Neutrophil (primary cell): ENCODE results near the gene C11orf65.
"Not testable (repeated sequence)": the region's sequence is repeated elsewhere in the genome, so short reads cannot be mapped to it uniquely, and the experiment has no call there.

Experiments
- H3K27ac ChIP-seq: fragments of 200-600 bp; sonication (generic); 2 replicates; pipeline ENCODE4 v1.5.1; 2016; ENCODE audit warnings: mild to moderate bottlenecking, moderate library complexity
- H3K27me3 ChIP-seq: fragments of 200-600 bp; sonication (generic); 2 replicates; pipeline ENCODE4 v1.6.0; 2016; ENCODE audit warnings: mild to moderate bottlenecking
- H3K36me3 ChIP-seq: fragments of 200-600 bp; sonication (generic); 2 replicates; pipeline ENCODE4 v1.5.1; 2017
- H3K4me1 ChIP-seq, 2 experiments: fragments of 200-600 bp in 1 of 2; sonication (generic) in 1 of 2; 1 replicate in 1 of 2; 2 replicates in 1 of 2; pipeline versions ENCODE4 v1.5.1 to v1.6.1; 2013 to 2016; ENCODE audit warnings: low read depth in 1 of 2, low read length in 1 of 2, mild to moderate bottlenecking in 1 of 2, moderate library complexity in 1 of 2; ENCODE audit not compliant: control insufficient read depth in 1 of 2, insufficient read depth in 1 of 2
- H3K4me3 ChIP-seq, 2 experiments: fragments of 200-600 bp in 1 of 2; sonication (generic) in 1 of 2; 1 replicate in 1 of 2; 2 replicates in 1 of 2; pipeline ENCODE4 v1.5.1; 2013 to 2016; ENCODE audit warnings: low read depth in 1 of 2, low read length in 1 of 2, mild to moderate bottlenecking in 1 of 2, moderate library complexity in 1 of 2
- H3K9me3 ChIP-seq: fragments of 200-600 bp; sonication (generic); 2 replicates; pipeline ENCODE4 v1.5.1; 2016
- CTCF ChIP-seq: fragments of 200-600 bp; sonication (generic); IDR thresholded peaks from 2 replicates; pipeline ENCODE4 v1.5.1; 2016; ENCODE audit warnings: antibody characterized with exemption

The C11orf65 gene

GRCh38 chr11:108403052-108403451 lies 64.3 kb downstream of the C11orf65 start:
- Histone ChIP-seq H3K36me3 (no peaks in the 10 kb centered on the region), H3K27me3 (no peaks in the 10 kb centered on the region), H3K27ac (no peak overlapping the region), H3K9me3 (no peaks in the 10 kb centered on the region), H3K4me1 (no peaks in the 10 kb centered on the region), H3K4me3 (no peak overlapping the region)
- no peak for TF ChIP-seq CTCF

GRCh38 chr11:108402241-108402640 lies 65.1 kb downstream of the C11orf65 start:
- no peak overlapping the region for H3K4me3 ChIP-seq
- no peaks in the 10 kb centered on the region for H3K4me1 ChIP-seq
- no peak overlapping the region for H3K27ac ChIP-seq
- no peaks in the 10 kb centered on the region for H3K27me3 ChIP-seq
- no peak for TF ChIP-seq CTCF
- H3K9me3 ChIP-seq, result no peaks in the 10 kb centered on the region
- no peaks in the 10 kb centered on the region for H3K36me3 ChIP-seq

DNA sequence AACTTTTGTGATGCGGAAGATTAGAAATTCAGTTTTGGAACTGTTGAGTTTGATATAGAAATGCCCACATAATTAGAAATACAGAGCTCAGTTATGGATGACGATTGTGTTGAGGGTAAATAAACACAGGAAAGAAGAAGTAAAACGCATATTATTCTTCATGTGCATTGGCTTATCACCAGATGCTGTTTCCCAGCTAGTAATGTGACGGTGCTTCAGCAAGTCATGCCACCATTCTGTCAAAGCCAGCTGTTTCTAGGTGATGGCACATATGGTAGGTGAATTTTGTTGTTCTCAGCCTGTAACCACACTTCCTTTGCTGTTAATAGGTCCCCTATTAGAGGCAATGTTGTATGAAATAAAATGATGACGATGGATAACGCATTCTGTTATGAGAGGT lies 68.9 kb downstream of the C11orf65 start:
- TF ChIP-seq CTCF, result no peak
- no peaks in the 10 kb centered on the region for H3K36me3 ChIP-seq
- H3K4me3 ChIP-seq, result no peak overlapping the region

DNA sequence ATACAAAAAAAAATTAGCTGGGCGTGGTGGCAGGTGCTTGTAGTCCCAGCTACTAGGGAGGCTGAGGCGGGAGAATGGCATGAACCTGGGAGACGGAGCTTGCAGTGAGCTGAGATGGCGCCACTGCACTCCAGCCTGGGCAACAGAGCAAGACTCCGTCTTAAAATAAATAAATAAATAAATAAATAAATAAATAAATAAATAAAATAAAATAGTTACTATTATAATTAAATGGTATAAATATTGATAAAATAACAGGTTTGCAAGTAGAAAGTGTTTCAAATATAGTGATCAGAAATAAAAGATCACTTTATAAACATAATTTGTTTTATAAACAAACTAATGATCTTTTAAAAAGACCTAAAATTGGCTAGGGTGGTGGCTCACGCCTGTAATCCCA lies 70.7 kb downstream of the C11orf65 start:
- H3K27me3 ChIP-seq, H3K36me3 ChIP-seq, H3K4me3 ChIP-seq, H3K4me1 ChIP-seq, H3K27ac ChIP-seq, H3K9me3 ChIP-seq: not testable (repeated sequence)

More for the DNA sequence above, 68.9 kb downstream of the C11orf65 start:
- H3K27me3 ChIP-seq, result no peaks in the 10 kb centered on the region
- no peaks in the 10 kb centered on the region for H3K9me3 ChIP-seq
- H3K27ac ChIP-seq, result no peak overlapping the region
- H3K4me1 ChIP-seq, result no peaks in the 10 kb centered on the region

GRCh38 chr11:108394744-108395284 lies 72.5 kb downstream of the C11orf65 start:
- no peak overlapping the region for H3K4me3 ChIP-seq
- no peak overlapping the region for H3K27ac ChIP-seq
- no peaks in the 10 kb centered on the region for H3K27me3 ChIP-seq
- H3K36me3 ChIP-seq, result no peaks in the 10 kb centered on the region
- H3K9me3 ChIP-seq, result no peaks in the 10 kb centered on the region
- no peak for TF ChIP-seq CTCF
- no peaks in the 10 kb centered on the region for H3K4me1 ChIP-seq

GRCh38 chr11:108393046-108393445 lies 74.3 kb downstream of the C11orf65 start:
- Histone ChIP-seq H3K27me3 (no peaks in the 10 kb centered on the region), H3K27ac (no peak overlapping the region), H3K4me3 (no peak overlapping the region), H3K4me1 (no peaks in the 10 kb centered on the region), H3K36me3 (no peaks in the 10 kb centered on the region), H3K9me3 (no peaks in the 10 kb centered on the region)
- TF ChIP-seq CTCF, result no peak
